GM19193 (cell line): Measurements from ENCODE around the gene HSF2BP.

Experiments
- POLR2A ChIP-seq: IDR thresholded peaks from 4 replicates; pipeline ENCODE4 v1.6.1; 2011; ENCODE audit not compliant: insufficient read depth, insufficient read length; ENCODE audit errors: extremely low read depth

Gene HSF2BP

DNA sequence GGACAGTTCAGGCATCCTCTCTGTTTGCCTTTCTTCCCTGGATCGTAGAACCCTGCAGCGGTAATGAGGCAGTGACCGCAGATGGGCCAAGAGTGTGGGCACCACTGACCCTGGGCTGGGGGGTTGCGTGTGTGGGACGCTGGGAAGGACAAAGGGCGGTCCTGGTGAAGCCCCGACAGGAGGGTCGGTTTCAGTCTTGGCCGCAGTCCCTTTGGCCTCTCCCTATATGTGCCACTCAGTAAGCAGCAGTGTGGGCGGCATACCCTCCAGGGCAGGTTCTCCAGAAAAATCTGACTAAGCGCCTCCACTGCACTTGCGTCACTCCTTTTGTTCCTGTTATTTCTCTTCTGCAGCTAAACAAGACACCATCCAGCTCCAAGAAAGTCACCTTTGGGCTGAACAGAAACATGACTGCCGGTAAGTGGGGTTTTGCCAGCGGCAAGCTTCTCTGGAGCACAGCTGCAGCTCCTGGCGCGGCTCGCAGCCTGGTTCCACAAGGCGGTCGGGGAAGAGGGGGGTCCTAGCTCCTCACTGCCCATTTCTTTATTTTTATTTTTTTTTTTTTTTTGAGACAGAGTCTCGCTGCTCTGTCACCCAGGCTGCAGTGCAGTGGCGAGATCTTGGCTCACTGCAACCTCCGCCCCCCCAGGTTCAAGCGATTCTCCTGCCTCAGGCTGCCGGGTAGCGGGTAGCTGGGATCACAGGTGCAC, 32.0 kb upstream of the HSF2BP start:
- no peak for TF ChIP-seq POLR2A

GRCh38 chr21:43690346-43690745, 31.1 kb upstream of the HSF2BP start:
- no peak for TF ChIP-seq POLR2A

- TF ChIP-seq POLR2A, result no peak
Observed at GRCh38 chr21:43689556-43690337, 30.5 kb upstream of the HSF2BP start.

DNA sequence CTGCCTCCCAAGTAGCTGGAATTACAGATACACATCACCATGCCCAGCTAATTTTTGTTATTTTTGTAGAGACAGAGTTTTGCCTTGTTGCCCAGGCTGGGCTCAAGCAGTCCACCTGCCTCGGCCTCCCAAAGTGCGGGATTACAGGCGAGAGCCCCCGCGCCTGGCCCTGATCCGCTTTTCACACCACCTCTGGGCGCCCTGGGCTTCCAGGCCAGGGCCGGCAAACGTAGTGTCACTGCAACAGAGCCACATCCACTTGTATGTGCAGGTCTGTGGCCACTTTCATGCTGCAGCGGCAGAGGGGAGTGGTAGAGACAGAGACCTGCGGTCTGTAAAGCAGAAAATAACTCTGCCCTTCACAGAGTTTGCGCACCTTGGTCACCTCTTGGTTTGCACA, 29.6 kb upstream of the HSF2BP start:
- no peak for TF ChIP-seq POLR2A

- TF ChIP-seq POLR2A, result no peak
Observed at GRCh38 chr21:43687566-43688399, 28.5 kb upstream of the HSF2BP start.

DNA sequence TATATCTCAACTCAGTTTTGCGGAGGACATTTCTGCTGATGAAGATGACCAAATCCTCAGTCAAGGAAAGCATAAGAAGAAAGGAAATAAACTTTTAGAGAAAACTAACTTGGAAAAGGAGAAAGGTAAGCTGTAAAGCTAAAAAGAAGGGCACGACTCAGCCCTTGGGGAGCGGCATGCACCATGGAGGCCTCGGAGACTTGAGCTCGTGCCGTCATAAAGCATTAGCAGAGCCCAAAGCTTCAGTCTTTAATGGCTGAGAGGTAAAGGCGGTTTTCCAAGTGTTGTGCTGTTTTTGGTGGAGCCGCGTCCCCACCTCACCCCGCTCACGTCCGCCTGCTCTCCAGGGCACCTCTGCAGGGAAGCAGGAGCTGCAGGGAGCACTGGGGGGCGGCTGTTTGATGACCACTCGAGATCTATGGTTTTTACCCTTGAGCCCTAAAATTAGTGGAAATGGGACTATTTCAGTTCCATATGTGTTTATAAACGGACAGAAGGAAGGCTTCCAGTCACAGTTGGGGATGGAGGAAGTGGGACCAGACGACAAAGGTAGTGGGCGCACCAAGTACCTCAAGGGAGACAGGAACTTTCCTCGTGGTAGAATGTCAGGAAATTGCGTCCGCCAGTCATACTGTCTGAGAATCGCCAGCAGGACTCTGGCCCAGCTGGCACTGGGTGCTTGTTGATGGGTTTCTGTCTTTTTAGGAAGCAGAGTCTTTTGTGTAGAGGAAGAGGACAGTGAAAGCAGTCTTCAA, 27.7 kb upstream of the HSF2BP start:
- TF ChIP-seq POLR2A, result no peak

- TF ChIP-seq POLR2A, result no peak
Observed at GRCh38 chr21:43684424-43684823, 25.1 kb upstream of the HSF2BP start.

- TF ChIP-seq POLR2A, result no peak
Observed at GRCh38 chr21:43681650-43682049, 22.4 kb upstream of the HSF2BP start.

- no peak for TF ChIP-seq POLR2A
Observed at GRCh38 chr21:43679951-43680350, 20.7 kb upstream of the HSF2BP start.

- no peak for TF ChIP-seq POLR2A
Observed at GRCh38 chr21:43676391-43676790, 17.1 kb upstream of the HSF2BP start.

GRCh38 chr21:43675871-43676270, 16.6 kb upstream of the HSF2BP start:
- no peak for TF ChIP-seq POLR2A

GRCh38 chr21:43669828-43670605, 10.7 kb upstream of the HSF2BP start:
- no peak for TF ChIP-seq POLR2A

- no peak for TF ChIP-seq POLR2A
Observed at GRCh38 chr21:43667191-43667904, 8.1 kb upstream of the HSF2BP start.
